Bladder microvascular endothelial cell (primary cell): ENCODE results near the gene P2RY8. TPM values are rescaled to one million over a fixed set of nuclear protein-coding genes. Genes with fewer than 3 reads are reported as not detected.

ENCODE experiments used
- total RNA-seq: library from RNA; depleted of rRNA; stranded (reverse); fragments of >200 nt; gene quantifications from 2 replicates; pipeline ENCODE4 v1.2.3, GENCODE V29; 2014

P2RY8 gene, protein sequence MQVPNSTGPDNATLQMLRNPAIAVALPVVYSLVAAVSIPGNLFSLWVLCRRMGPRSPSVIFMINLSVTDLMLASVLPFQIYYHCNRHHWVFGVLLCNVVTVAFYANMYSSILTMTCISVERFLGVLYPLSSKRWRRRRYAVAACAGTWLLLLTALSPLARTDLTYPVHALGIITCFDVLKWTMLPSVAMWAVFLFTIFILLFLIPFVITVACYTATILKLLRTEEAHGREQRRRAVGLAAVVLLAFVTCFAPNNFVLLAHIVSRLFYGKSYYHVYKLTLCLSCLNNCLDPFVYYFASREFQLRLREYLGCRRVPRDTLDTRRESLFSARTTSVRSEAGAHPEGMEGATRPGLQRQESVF
- total RNA-seq: 0.32 and 0.38 TPM in 2 replicates

GRCh38 chrX:1537031-1537715, at the start of gene P2RY8:
TSS of gene P2RY8 (minus strand) at chrX:1537185. CDS start at chrX:1466558, 70,627 bp downstream.

GRCh38 chrX:1452516-1453394, 84.2 kb downstream of the P2RY8 start, which contains the start of gene ASMTL:
TSS of gene ASMTL (minus strand) at chrX:1452909. CDS start at chrX:1452840, 69 bp downstream.

Other genes starting within 250 kb of the P2RY8 start
- gene IL3RA, start 200.4 kb downstream of the P2RY8 start, total RNA-seq: 47.8 and 78.2 TPM in 2 replicates
- gene SLC25A6, start 145.1 kb downstream of the P2RY8 start, total RNA-seq: 147 and 241 TPM in 2 replicates
- 14.3 and 17.0 TPM in 2 replicates for gene ASMTL, start 84.3 kb downstream of the P2RY8 start, total RNA-seq
- gene AKAP17A, start 54.4 kb upstream of the P2RY8 start, total RNA-seq: 21.7 and 25.7 TPM in 2 replicates
- not detected in 2 replicates for gene ASMT, start 77.9 kb upstream of the P2RY8 start, total RNA-seq